Spleen (tissue), 3 donors: Measurements from ENCODE around the gene WDR48.

ENCODE experiments used
- POLR2A ChIP-seq, 3 donors: fragments of 450-650 bp; IDR thresholded peaks; one replicate each; pipeline ENCODE4 v1.5.1; 2017; ENCODE audit warnings: antibody characterized with exemption in 3 of 3, mild to moderate bottlenecking in 1 of 3
- POLR2AphosphoS5 ChIP-seq, 3 donors: sonication (generic); formaldehyde crosslinking; IDR thresholded peaks; one replicate each; pipeline ENCODE4 v1.5.1; 2017; ENCODE audit warnings: antibody characterized with exemption in 3 of 3

DNA sequence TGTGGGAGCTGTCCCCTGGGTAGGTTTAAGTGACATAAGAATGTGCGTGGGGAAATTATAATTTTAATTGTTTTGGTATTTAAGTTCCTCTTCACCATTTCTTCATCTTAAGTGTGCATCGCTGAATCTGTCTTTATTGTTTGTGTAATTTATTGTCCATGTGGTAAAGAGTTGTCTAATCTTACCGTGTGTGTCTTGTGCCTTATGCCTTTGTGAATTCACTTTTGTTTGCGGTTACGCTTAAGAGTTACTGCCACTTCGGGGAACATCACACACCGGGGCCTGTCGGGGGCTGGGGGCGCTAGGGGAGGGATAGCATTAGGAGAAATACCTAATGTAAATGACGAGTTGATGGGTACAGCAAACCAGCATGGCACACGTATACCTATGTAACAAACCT lies 767 bp downstream of the WDR48 start:
- TF ChIP-seq POLR2AphosphoS5 (IDR thresholded peaks at IDR 0.05): no peak
- TF ChIP-seq POLR2A (IDR thresholded peaks at IDR 0.05): no peak
